Endodermal cell (in vitro differentiated cells): Measurements from ENCODE around the gene OSTM1. TPM values are rescaled to one million over a fixed set of nuclear protein-coding genes. Genes with fewer than 3 reads are reported as not detected.
"Not testable (repeated sequence)": the region's sequence is repeated elsewhere in the genome, so short reads cannot be mapped to it uniquely, and the experiment has no call there.

Experiments used
- DNase-seq: peaks from one replicate; pipeline ENCODE4 v3.0.0-alpha.2; 2017
- H3K27ac ChIP-seq: 2 replicates; pipeline ENCODE4 v1.5.1; 2013; ENCODE audit warnings: mild to moderate bottlenecking, low read depth, low read length, moderate library complexity
- H3K27me3 ChIP-seq: 2 replicates; pipeline ENCODE4 v1.6.1; 2013; ENCODE audit warnings: mild to moderate bottlenecking, low read length, moderate library complexity; ENCODE audit not compliant: insufficient read depth, control insufficient read depth, poor library complexity, severe bottlenecking
- H3K36me3 ChIP-seq: 2 replicates; pipeline ENCODE4 v1.7.0; 2013; ENCODE audit warnings: mild to moderate bottlenecking, low read length, moderate library complexity; ENCODE audit not compliant: control insufficient read depth, insufficient read depth
- H3K4me1 ChIP-seq: one replicate; pipeline ENCODE4 v1.7.0; 2013; ENCODE audit warnings: low read length; ENCODE audit not compliant: control insufficient read depth, insufficient read depth
- H3K4me3 ChIP-seq: 2 replicates; pipeline ENCODE4 v1.5.1; 2013; ENCODE audit warnings: mild to moderate bottlenecking, low read length, moderate library complexity
- H3K9ac ChIP-seq: 2 replicates; pipeline ENCODE4 v1.6.1; 2013; ENCODE audit warnings: mild to moderate bottlenecking, low read length, moderate library complexity; ENCODE audit not compliant: poor library complexity, severe bottlenecking; ENCODE audit errors: extremely low read depth
- H3K9me3 ChIP-seq: 2 replicates; pipeline ENCODE4 v1.6.1; 2013; ENCODE audit warnings: mild to moderate bottlenecking, low read length, moderate library complexity; ENCODE audit not compliant: control insufficient read depth
- H3K27ac Mint-ChIP-seq: 2 replicates; pipeline ENCODE4 v1.8.0; 2020; ENCODE audit warnings: mixed read lengths
- H3K27me3 Mint-ChIP-seq: 2 replicates; pipeline ENCODE4 v1.8.0; 2021; ENCODE audit warnings: mild to moderate bottlenecking, mixed read lengths; ENCODE audit not compliant: insufficient read depth
- H3K36me3 Mint-ChIP-seq: 2 replicates; pipeline ENCODE4 v1.8.0; 2020; ENCODE audit warnings: low read depth, mixed read lengths
- H3K4me1 Mint-ChIP-seq: 2 replicates; pipeline ENCODE4 v1.8.0; 2020; ENCODE audit warnings: mixed read lengths
- H3K4me3 Mint-ChIP-seq: 2 replicates; pipeline ENCODE4 v1.8.0; 2020; ENCODE audit warnings: mild to moderate bottlenecking, moderate library complexity, mixed read lengths
- H3K9me3 Mint-ChIP-seq: 2 replicates; pipeline ENCODE4 v1.8.0; 2020; ENCODE audit warnings: mild to moderate bottlenecking, mixed read lengths
- WGBS, 2 experiments: methylation state at CpG; one replicate each; pipeline versions ENCODE4 v1.1.5 to v1.1.7; 2013; ENCODE audit warnings: missing lambda C conversion rate in 2 of 2, mixed read lengths in 1 of 2; ENCODE audit not compliant: insufficient coverage in 1 of 2, insufficient read length in 1 of 2; 5-methylcytosine and 5-hydroxymethylcytosine counted together
- total RNA-seq, 2 donors: library from RNA; stranded (reverse); fragmentation: NEBNext Ultra II Directional in 1 of 2; extraction: Animal tissue kit (Norgen Biotek cat#: 25700) in 1 of 2; gene quantifications; 2 replicates in 1 of 2; 3 replicates in 1 of 2; pipeline ENCODE4 v1.2.1, GENCODE V29; 2021
- TF ChIP-seq, protein P1 (sequence below): fragments of 200-600 bp; sonication (generic); conservative IDR thresholded peaks from 2 replicates; pipeline ENCODE4 v1.5.0; 2021; ENCODE audit warnings: antibody characterized with exemption, mild to moderate bottlenecking

Gene OSTM1
- total RNA-seq, 2 donors from 2014 or later: 16.9 to 25.3 TPM

DNA sequence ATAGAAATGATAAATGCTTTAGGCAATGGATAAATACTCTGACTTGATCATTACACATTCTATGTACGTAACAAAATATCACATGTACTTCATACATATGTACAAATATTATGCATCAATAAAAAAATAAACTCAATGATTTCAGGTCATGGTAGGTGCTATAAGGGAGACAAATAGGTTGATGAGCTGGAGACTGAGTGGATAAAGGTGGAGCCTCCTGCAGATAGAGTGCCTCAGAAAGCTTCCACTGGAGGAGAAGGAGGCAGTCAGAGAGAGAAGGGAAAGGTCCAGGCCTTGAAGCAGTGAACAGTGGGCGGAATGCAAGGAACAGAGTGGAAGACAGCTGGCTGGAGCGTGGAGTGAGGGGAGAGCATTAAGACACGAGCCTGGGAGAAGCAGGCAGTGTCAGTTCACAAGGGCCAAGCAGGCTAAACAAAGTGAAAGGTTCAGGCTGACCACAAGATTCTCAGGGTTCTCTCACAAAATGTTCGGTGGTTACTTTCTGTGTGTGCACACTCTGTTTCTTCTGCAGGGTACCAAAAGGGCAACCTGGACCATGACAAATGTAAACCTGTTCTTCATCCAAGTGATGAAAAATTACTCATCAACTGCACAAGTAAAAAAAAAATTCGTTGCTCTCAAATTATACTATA, 60.6 kb downstream of the OSTM1 start:
- Mint-ChIP-seq H3K9me3 (peaks cover 50% of the 10 kb centered on the region), H3K36me3 (peaks cover 11% of the 10 kb centered on the region), H3K4me1 (no peaks in the 10 kb centered on the region), H3K27ac (no peak overlapping the region), H3K4me3 (no peak overlapping the region), H3K27me3 (no peaks in the 10 kb centered on the region)
- TF ChIP-seq, protein P1, sequence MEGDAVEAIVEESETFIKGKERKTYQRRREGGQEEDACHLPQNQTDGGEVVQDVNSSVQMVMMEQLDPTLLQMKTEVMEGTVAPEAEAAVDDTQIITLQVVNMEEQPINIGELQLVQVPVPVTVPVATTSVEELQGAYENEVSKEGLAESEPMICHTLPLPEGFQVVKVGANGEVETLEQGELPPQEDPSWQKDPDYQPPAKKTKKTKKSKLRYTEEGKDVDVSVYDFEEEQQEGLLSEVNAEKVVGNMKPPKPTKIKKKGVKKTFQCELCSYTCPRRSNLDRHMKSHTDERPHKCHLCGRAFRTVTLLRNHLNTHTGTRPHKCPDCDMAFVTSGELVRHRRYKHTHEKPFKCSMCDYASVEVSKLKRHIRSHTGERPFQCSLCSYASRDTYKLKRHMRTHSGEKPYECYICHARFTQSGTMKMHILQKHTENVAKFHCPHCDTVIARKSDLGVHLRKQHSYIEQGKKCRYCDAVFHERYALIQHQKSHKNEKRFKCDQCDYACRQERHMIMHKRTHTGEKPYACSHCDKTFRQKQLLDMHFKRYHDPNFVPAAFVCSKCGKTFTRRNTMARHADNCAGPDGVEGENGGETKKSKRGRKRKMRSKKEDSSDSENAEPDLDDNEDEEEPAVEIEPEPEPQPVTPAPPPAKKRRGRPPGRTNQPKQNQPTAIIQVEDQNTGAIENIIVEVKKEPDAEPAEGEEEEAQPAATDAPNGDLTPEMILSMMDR: no peak
- no peaks in the 10 kb centered on the region for H3K27me3 ChIP-seq
- H3K27ac ChIP-seq: no peak overlapping the region
- H3K9me3 ChIP-seq: peaks cover 22% of the 10 kb centered on the region
- no peak overlapping the region for H3K4me3 ChIP-seq
- 74 to 79% methylated on average over 5 of the region's 6 CpGs for WGBS, 2 experiments
- H3K4me1 ChIP-seq: no peaks in the 10 kb centered on the region
- no peaks in the 10 kb centered on the region for H3K36me3 ChIP-seq
- no peak for DNase-seq
- H3K9ac ChIP-seq: no peak overlapping the region

DNA sequence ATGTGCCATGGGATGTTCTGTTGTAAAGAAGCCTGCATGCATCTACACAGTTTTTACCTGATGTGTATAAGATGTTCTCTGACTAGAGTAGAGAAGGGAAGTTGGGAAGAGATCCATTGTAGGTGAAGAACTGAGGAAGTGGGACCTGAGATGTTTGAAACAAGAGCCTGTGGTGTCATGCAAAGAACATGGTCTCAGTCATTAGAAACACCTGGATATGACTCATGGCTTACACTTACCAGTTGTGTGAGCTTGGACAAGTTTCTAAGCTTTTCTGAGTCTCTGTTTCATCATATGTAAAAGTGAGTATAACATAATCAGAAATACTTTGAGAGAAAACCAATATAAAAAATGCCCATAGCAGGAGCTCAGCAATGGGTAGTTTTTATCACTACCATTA, 64.6 kb downstream of the OSTM1 start:
- H3K9ac ChIP-seq: no peak overlapping the region
- Mint-ChIP-seq H3K4me1 (no peaks in the 10 kb centered on the region), H3K27me3 (peaks cover 2% of the 10 kb centered on the region), H3K9me3 (peaks cover 45% of the 10 kb centered on the region), H3K36me3 (peaks cover 8% of the 10 kb centered on the region), H3K4me3 (no peak overlapping the region), H3K27ac (no peak overlapping the region)
- H3K9me3 ChIP-seq: peaks cover 19% of the 10 kb centered on the region
- H3K36me3 ChIP-seq: no peaks in the 10 kb centered on the region
- no peak overlapping the region for H3K4me3 ChIP-seq
- H3K27ac ChIP-seq: no peak overlapping the region
- H3K4me1 ChIP-seq: no peaks in the 10 kb centered on the region
- H3K27me3 ChIP-seq: no peaks in the 10 kb centered on the region
- DNase-seq: no peak
- TF ChIP-seq, protein P1: no peak

GRCh38 chr6:108009258-108009657, 65.3 kb downstream of the OSTM1 start:
- H3K27me3 ChIP-seq, DNase-seq, H3K36me3 Mint-ChIP-seq, H3K4me1 ChIP-seq, H3K4me3 Mint-ChIP-seq, H3K27ac Mint-ChIP-seq, H3K27me3 Mint-ChIP-seq, H3K36me3 ChIP-seq, H3K9ac ChIP-seq, H3K27ac ChIP-seq, H3K4me1 Mint-ChIP-seq: not testable (repeated sequence)
- peaks cover 38% of the 10 kb centered on the region for H3K9me3 Mint-ChIP-seq
- peaks cover 19% of the 10 kb centered on the region for H3K9me3 ChIP-seq
- WGBS, 2 experiments: 83 to 92% methylated on average over 1 of the region's 1 CpG
- peak overlapping the region; percentile 27 for H3K4me3 ChIP-seq

GRCh38 chr6:108008363-108008762, 66.2 kb downstream of the OSTM1 start:
- no peak for DNase-seq
- Mint-ChIP-seq H3K9me3 (peaks cover 30% of the 10 kb centered on the region), H3K27ac (no peak overlapping the region), H3K36me3 (peaks cover 6% of the 10 kb centered on the region), H3K4me3 (no peak overlapping the region), H3K4me1 (no peaks in the 10 kb centered on the region), H3K27me3 (peaks cover 7% of the 10 kb centered on the region)
- no peak overlapping the region for H3K27ac ChIP-seq
- no peaks in the 10 kb centered on the region for H3K36me3 ChIP-seq
- H3K9me3 ChIP-seq: peaks cover 19% of the 10 kb centered on the region
- no peaks in the 10 kb centered on the region for H3K27me3 ChIP-seq
- TF ChIP-seq, protein P1: no peak
- H3K4me1 ChIP-seq: no peaks in the 10 kb centered on the region
- WGBS, 2 experiments: 80 to 100% methylated on average over 1 of the region's 1 CpG
- no peak overlapping the region for H3K4me3 ChIP-seq
- no peak overlapping the region for H3K9ac ChIP-seq
